Measurements from ENCODE around the gene OLFM3.

OLFM3 gene

GRCh38 chr1:101996825-101997465 lies at the start of gene OLFM3:
TSS of gene OLFM3 (minus strand) at chr1:101996926.
- peak in 1 of 2 donors; percentile 4 for DNase-seq

DNA sequence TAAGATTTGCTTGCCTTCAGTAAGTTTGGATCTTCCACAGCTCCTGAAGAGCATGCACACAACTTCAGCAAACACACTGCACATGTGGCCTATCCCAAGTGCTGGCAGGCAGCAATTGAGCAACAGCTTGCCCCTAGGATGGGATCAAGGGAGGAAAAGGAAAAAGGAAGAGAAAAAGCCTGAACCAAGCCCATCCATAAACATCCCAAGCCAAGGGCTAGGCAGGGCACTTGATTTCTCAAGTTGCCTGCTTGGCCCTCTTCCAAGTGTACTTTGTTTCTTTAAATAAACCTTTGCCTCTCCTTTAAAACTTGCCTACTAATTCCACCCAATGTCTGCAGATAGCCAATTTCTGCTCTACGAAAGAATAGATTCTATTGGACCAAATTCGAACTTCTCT lies 49.0 kb upstream of the OLFM3 start:
- DNase-seq: no peak

DNA sequence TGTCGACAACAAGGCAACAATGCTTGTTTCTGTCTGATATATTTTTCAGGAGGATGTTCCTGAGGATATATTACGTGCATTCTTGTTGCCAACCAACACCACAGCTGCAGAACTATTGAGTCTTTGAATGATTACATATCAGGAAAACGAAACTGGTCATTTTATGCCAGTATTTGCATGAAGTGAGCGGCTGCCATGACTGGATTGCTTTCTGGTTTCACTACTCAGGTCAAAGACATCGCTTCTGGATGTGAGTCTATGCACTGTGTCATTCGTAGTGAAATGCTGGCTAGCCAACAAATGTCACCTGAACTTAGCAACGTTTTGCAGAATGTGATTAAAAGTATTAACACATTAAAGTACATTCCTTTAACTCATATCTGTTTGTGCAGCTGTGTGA lies 35.8 kb upstream of the OLFM3 start:
- DNase-seq: no peak

GRCh38 chr1:102019530-102019929 lies 22.8 kb upstream of the OLFM3 start:
- DNase-seq: no peak

GRCh38 chr1:102015728-102016127 lies 19.0 kb upstream of the OLFM3 start:
- DNase-seq: no peak

DNA sequence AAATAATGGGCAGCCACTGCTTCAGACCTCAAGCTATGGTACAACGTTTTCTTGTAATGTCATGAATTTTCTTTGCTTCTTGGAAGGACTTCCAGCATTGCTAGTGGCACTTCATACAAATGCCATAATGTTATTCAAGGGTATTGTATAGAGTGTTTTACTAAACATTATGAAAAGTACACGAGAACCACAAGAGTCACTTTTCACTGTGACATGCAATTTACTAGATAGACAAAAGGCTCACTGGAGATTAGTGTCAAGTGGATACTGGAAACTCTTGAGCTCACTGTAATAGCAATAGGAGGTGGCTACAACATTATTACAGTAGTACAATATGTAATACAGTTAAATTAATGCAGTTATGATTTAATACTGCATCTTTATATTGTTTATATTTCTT lies 5.3 kb upstream of the OLFM3 start:
- DNase-seq: no peak

DNA sequence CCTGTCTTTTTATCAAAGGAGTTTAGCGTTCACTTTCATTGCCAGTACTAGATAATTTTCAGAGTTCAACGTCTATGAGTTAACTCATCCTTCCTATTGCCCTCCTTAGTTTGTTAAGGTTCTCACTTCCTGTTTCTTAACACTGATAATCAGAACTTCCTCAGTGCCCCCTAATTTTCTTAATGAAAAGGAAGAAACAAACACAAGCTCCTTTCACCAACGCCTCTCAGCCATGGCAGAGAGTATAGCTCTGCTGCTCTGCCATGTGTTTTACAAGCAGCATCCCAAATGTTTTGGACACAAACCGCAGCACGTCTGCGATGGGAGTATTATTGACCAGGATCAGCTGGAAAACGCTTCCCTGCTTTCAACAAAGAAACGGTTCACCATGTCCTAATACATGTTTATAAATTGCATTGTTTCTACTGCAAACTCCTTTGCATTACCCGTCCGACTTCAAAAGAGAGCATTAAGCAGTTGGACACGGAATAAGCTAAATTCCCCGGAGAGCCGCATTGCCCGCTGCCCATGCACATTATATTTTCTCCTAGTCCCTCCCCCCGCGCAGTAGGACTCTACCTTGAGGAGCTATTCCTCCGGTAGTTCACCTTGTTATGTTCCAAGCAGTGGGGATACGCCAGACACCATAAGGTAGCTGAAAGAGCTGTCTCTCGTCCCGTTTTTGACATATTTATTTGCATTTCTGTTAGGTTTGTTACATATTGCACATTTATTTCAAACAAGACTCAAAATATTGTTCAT lies 561 bp downstream of the OLFM3 start:
- DNase-seq: no peak

- no peak for DNase-seq
Measured at GRCh38 chr1:101993710-101994109, 3.0 kb downstream of the OLFM3 start.

- no peak for DNase-seq
Measured at GRCh38 chr1:101992821-101993575, 3.7 kb downstream of the OLFM3 start.

GRCh38 chr1:101980974-101981373 lies 15.8 kb downstream of the OLFM3 start:
- no peak for DNase-seq

DNA sequence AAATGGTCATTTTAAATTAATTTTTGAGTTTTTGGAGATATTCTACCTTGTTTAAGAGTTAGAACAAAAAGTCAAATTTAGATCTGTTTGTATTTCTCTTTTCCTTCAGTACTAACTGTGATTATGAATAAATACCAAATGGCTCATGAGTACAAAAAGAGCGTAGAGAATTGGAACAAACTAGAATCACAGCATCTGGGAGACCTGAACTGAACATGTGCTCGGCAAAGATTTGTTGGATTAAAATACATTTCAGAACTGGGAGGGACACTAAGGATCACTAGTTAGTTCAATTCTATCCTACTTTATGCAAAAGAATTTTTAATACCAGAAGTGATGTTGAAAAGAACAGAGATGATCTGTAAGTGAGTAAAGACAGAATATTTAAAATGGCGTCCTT lies 19.5 kb downstream of the OLFM3 start:
- DNase-seq: no peak

- DNase-seq: no peak
Measured at GRCh38 chr1:101976161-101976560, 20.6 kb downstream of the OLFM3 start.

DNA sequence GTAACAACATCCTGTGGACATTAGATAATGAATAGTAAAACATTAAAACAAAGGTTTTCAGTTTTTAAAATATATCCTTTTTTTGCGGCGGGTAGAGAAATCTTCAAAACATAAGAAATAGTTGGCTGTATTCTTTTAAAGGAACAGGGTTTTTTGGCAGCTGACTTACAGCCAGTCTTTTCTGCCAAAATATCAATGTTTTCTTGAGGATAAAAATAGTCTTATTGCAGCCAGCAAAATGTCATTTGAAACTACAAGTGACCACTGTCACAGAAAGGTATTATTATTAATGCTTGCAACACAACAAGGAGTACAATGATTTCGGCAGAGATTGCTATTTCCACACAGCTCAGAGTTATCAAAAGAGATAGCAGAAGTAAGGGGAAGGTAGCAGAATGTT lies 21.4 kb downstream of the OLFM3 start:
- DNase-seq: no peak

DNA sequence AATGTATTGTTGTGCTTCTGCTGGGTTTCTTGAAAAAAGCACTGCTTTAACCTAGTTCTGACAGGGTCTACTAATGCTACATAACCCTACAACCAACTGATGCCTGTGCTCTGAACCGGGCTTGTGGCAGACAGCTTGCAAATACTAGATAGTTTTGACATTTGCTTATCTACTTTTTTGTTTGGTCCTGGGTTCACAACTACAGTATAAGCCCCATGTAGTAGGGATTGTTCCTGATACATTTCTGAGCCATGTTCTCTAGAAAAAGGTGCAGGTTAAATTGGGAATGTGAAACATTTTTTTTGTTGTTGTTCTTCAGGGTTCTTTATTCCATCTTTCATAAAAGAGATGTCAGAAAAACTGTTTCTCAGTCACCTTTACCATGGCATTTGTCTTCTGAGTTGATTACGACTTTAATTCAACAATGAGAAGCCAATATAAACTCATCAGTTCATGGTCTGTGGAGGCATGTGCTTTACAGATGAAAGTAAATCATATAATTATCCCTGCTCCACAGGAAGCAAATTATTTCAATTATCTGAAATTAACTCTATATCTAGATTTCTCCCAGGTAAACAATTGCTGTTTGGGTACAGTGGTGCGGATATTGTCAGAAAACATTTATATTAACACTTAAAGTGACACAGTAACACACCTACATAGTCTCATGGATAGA lies 22.0 kb downstream of the OLFM3 start:
- DNase-seq: no peak

DNA sequence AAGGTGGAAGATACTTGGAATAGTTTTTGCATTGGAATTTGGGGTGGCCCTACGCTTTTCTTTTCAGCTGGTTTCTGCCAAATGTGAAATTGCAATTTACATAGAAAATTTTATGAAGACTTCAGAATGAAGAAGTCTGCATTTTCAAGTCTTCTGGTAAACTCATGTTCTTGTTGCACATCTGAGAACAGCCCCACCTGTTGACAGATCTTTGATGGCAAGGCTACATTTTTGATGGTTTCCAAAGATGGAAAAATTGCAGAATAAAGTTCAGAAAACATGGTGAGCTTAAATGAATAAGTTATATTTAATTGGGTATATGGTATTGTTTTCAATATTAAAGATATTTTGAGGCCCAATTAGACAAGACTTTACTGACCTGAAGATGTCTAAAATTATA lies 25.4 kb downstream of the OLFM3 start:
- no peak for DNase-seq

GRCh38 chr1:101967871-101968270 lies 28.9 kb downstream of the OLFM3 start:
- no peak for DNase-seq

DNA sequence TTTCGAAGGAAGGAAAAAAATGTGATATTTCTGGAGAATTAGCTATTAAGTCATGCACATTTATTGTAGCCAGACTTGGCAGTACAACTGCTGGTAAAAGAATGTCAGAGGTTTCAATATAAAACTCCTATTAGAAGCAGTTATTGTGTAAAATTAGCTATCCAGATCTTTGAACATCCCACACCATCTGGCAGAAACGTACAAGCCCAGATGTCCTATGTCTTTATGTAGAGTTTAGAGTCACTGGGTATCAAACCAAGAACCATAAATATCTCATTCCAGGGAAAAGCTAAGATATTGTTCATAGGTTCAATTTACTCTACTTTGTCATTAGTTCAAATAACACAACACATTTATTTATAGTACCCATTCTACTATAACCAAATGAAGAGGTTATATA lies 31.4 kb downstream of the OLFM3 start:
- DNase-seq: no peak

DNA sequence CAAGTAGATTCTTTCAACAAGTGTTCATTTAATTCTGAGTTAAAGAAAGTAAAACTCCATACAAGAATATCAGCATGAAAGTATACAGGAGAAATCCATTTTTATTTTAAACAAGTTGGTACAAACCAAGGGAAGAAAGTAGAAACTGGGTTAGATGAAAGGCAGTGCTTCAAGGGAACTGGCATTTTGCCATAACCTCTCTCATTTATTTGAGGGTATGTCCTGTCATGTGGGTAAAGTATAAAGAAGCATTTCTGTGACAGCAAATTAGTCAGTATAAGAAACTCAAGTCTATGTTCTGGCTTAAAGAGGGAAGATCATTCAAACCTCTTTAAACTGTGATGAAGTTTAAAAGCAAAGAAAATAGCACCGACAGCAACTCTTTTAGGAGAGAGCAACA lies 32.0 kb downstream of the OLFM3 start:
- no peak for DNase-seq

GRCh38 chr1:101960142-101960541 lies 36.6 kb downstream of the OLFM3 start:
- no peak for DNase-seq

DNA sequence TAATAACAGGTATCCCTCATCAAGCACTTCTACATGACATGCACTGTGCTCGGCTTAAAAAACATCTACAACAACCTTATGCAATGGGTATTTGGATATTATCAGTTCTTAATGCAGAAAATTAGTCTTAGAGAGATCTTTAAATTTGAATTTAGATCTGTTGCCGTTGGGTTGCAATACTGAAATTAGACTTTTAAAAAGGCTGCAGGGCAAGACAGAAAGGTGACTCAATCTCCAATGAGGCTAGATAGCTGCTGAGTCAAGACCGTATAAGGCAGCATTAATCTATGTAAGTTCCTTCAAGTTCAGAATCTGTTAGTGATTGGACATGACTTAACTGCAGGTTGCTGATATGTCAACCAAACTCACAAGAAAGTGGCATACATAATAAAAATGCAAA lies 37.3 kb downstream of the OLFM3 start:
- no peak for DNase-seq

- no peak for DNase-seq
Measured at GRCh38 chr1:101957771-101958170, 39.0 kb downstream of the OLFM3 start.

GRCh38 chr1:101953623-101954022 lies 43.1 kb downstream of the OLFM3 start:
- DNase-seq: no peak

DNA sequence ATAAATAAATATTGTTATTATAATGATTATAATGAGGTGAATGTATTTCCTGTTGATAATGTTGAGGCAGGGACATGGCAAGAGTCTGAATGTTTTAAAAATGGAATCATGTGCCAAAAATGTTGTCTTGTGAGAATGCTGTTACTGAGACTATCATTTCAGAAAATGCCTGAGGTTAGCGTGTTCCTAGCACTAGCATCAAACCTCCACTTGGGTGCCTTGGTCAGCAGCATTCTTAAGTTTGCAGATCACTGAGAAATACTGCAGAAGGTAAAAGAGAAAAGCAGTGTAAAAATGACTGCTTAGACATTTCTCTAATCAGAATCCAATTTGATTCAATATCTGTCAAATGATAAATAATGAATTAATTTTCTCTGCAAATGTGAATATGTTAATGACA lies 50.8 kb downstream of the OLFM3 start:
- no peak for DNase-seq
